IPS DF 6.9 (cell line): Measurements from ENCODE around the gene DCST2.
A peak's percentile ranks its signal among the peaks of the same experiment; 100 is the strongest.

ENCODE experiments used
- DNase-seq: peaks from one replicate; pipeline ENCODE4 v3.0.0-alpha.2; 2013; ENCODE audit warnings: low read depth, low spot score
- H3K27ac ChIP-seq: one replicate; pipeline ENCODE4 v1.5.1; 2013; ENCODE audit warnings: low read length, control low read depth
- H3K27me3 ChIP-seq: 2 replicates; pipeline ENCODE4 v1.6.1; 2013; ENCODE audit warnings: mild to moderate bottlenecking, low read length; ENCODE audit not compliant: control insufficient read depth, insufficient read depth
- H3K36me3 ChIP-seq: 2 replicates; pipeline ENCODE4 v1.6.1; 2013; ENCODE audit warnings: low read length; ENCODE audit not compliant: control insufficient read depth, insufficient read depth
- H3K4me1 ChIP-seq: 2 replicates; pipeline ENCODE4 v1.6.1; 2013; ENCODE audit warnings: low read length; ENCODE audit not compliant: control insufficient read depth, insufficient read depth
- H3K4me3 ChIP-seq: 2 replicates; pipeline ENCODE4 v1.5.1; 2013; ENCODE audit warnings: mild to moderate bottlenecking, low read length
- H3K9me3 ChIP-seq: 2 replicates; pipeline ENCODE4 v1.6.1; 2013; ENCODE audit warnings: low read length, inconsistent platforms; ENCODE audit not compliant: control insufficient read depth, insufficient read depth
- WGBS: extraction: QIAGEN DNeasy Blood & Tissue Kit; methylation state at CpG from one replicate; pipeline ENCODE4 v1.1.7; 2013; ENCODE audit warnings: mixed read lengths, missing lambda C conversion rate; ENCODE audit not compliant: insufficient read length, insufficient coverage; 5-methylcytosine and 5-hydroxymethylcytosine counted together

The DCST2 gene

DNA sequence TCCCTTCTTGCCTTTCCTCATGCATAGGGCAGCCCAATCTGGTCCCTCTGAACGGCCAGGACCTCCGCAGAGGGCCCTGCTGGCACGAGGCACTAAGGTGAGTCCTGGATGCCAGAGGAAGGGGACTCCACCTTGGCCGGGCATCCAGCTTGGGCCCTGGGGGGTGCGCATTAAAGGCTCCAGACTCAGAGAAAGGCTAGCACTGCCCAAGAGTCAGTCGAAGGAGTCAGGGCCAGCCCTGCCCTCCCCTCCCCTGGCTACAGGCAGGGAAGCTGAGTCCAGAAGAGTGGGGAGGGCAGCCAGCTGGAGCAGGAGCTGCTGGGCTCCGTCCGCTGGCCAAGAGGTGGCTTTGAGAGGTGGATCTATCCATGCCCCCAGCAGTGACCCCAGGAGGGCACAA is 27.2 kb upstream of the DCST2 start:
- Histone ChIP-seq H3K9me3 (no peaks in the 10 kb centered on the region), H3K4me1 (peaks cover 5% of the 10 kb centered on the region), H3K36me3 (peaks cover 3% of the 10 kb centered on the region; the same call in 1 of the 2 replicates), H3K27ac (no peak overlapping the region), H3K4me3 (no peak overlapping the region), H3K27me3 (no peaks in the 10 kb centered on the region)
- WGBS, result no CpG with 5 or more reads among the region's 8 CpGs
- DNase-seq, result no peak

GRCh38 chr1:155057788-155058211 is 24.2 kb upstream of the DCST2 start:
- no peak for DNase-seq
- Histone ChIP-seq H3K9me3 (no peaks in the 10 kb centered on the region), H3K4me1 (peaks cover 5% of the 10 kb centered on the region), H3K27ac (no peak overlapping the region), H3K4me3 (no peak overlapping the region), H3K36me3 (peaks cover 3% of the 10 kb centered on the region; the same call in 1 of the 2 replicates), H3K27me3 (no peaks in the 10 kb centered on the region)
- WGBS, result no CpG with 5 or more reads among the region's 13 CpGs

GRCh38 chr1:155057104-155057503 is 23.5 kb upstream of the DCST2 start:
- no CpG with 5 or more reads among the region's 8 CpGs for WGBS
- H3K36me3 ChIP-seq, result peaks cover 3% of the 10 kb centered on the region; the same call in 1 of the 2 replicates
- no peaks in the 10 kb centered on the region for H3K9me3 ChIP-seq
- peaks cover 3% of the 10 kb centered on the region; the same call in 1 of the 2 replicates for H3K27me3 ChIP-seq
- H3K27ac ChIP-seq, result no peak overlapping the region
- no peak overlapping the region for H3K4me3 ChIP-seq
- DNase-seq, result no peak
- H3K4me1 ChIP-seq, result peaks cover 6% of the 10 kb centered on the region

DNA sequence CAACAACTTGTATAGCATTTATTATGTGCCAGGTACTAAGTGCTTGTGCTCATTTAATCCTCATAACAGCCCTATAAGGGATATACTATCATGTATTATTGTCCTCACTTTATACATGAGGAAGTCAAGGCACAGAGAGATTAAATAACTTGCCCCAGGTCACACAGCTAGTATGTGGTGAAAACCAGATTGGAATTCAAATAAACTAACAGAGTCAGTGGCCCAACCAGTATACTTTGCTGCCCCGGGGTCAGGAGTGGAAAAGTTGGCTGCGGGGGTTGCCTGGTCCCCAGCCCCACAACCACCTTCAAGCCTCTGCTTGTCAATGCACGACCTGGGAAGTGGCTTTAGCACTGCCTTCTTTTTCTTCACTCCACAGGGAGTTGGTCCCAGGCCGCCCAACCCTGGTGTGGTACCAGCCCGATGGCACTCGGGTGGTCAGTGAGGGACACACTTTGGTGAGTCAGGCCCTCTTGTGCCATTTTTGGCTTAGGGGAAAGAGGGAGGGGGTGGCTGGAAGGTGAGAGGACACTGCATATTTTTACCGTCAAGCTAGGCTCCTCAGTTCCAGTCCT is 20.0 kb upstream of the DCST2 start:
- no peaks in the 10 kb centered on the region for H3K9me3 ChIP-seq
- H3K36me3 ChIP-seq, result peaks cover 3% of the 10 kb centered on the region; the same call in 1 of the 2 replicates
- no CpG with 5 or more reads among the region's 7 CpGs for WGBS
- no peak overlapping the region for H3K4me3 ChIP-seq
- peaks cover 5% of the 10 kb centered on the region; the same call in 1 of the 2 replicates for H3K27me3 ChIP-seq
- no peak for DNase-seq
- H3K27ac ChIP-seq, result no peak overlapping the region
- 0 out of 2 replicates have a peak, but pooled peaks cover 3% of the 10 kb centered on the region for H3K4me1 ChIP-seq

DNA sequence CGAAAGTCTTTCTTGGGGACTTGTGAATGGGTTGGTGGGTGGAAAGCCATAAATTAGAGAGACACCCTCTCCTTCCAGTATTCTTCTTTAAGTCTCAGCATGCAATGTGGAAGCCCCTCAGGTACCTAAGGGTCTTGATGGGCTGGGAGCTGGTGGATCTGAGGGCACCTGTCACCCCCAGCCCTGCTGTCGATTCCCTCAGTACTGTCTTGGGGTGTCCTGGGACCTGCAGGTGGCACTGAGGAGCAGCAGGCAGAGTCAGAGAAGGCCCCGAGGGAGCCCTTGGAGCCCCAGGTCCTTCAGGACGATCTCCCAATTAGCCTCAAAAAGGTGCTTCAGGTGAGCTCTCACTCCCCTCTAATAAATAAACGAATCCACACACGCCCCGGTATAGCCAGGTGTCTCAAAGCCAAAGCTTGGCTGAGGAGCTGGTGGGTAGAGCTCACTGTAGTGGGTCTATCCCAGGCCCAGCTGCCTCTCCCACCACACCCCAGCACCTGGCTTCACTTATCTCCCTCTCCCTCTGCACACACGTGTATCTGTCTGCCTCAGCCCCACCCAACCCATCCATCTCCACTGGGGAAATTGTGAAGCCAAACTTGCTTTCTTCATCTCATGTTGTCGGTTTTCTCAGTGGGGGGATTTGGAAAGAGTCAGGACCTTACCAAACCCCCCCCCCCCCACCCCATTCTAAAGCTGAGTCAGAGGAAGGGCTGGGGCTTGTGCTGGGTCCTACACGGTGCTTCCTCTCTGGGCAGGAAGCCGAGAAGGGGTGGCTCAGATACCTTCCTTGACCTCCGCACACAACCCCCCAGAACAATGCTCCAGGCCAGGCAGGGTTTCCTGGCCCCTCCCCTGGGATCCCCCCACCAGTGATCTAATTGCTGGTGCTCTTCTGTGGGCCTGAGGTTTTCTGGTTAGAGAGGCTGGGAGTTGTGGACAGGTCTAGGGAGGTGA is 19.1 kb upstream of the DCST2 start:
- no peak overlapping the region for H3K27ac ChIP-seq
- H3K36me3 ChIP-seq, result peaks cover 1% of the 10 kb centered on the region; the same call in 1 of the 2 replicates
- no peak for DNase-seq
- no CpG with 5 or more reads among the region's 12 CpGs for WGBS
- H3K27me3 ChIP-seq, result peaks cover 5% of the 10 kb centered on the region; the same call in 1 of the 2 replicates
- H3K4me3 ChIP-seq, result no peak overlapping the region
- H3K9me3 ChIP-seq, result no peaks in the 10 kb centered on the region
- 0 out of 2 replicates have a peak, but pooled peaks cover 3% of the 10 kb centered on the region for H3K4me1 ChIP-seq

- peak overlapping the region; percentile 54; the same call in 1 of the 2 replicates for H3K4me3 ChIP-seq
- H3K27me3 ChIP-seq, result peaks cover 5% of the 10 kb centered on the region; the same call in 1 of the 2 replicates
- no peak for DNase-seq
- H3K4me1 ChIP-seq, result 0 out of 2 replicates have a peak, but pooled peaks cover 3% of the 10 kb centered on the region
- WGBS, result no CpG with 5 or more reads among the region's 27 CpGs
- H3K27ac ChIP-seq, result no peak overlapping the region
- no peaks in the 10 kb centered on the region for H3K36me3 ChIP-seq
- no peaks in the 10 kb centered on the region for H3K9me3 ChIP-seq
Observed at GRCh38 chr1:155051777-155052398, 18.3 kb upstream of the DCST2 start.

- H3K27me3 ChIP-seq, result peaks cover 5% of the 10 kb centered on the region; the same call in 1 of the 2 replicates
- H3K4me3 ChIP-seq, result peak overlapping the region; percentile 54; the same call in 1 of the 2 replicates
- no peaks in the 10 kb centered on the region for H3K36me3 ChIP-seq
- WGBS, result no CpG with 5 or more reads among the region's 31 CpGs
- H3K27ac ChIP-seq, result no peak overlapping the region
- no peak for DNase-seq
- H3K4me1 ChIP-seq, result 0 out of 2 replicates have a peak, but pooled peaks cover 3% of the 10 kb centered on the region
- H3K9me3 ChIP-seq, result no peaks in the 10 kb centered on the region
Observed at GRCh38 chr1:155051342-155051776, 17.8 kb upstream of the DCST2 start.

- H3K4me3 ChIP-seq, result peak within 1 kb of the TSS; percentile 54
- no peak for DNase-seq
- H3K27ac ChIP-seq, result no peak within 1 kb of the TSS
- no peaks in the 10 kb centered on the region for H3K36me3 ChIP-seq
- 0 out of 2 replicates have a peak, but pooled peaks cover 3% of the 10 kb centered on the region for H3K4me1 ChIP-seq
- peaks cover 5% of the 10 kb centered on the region; the same call in 1 of the 2 replicates for H3K27me3 ChIP-seq
- no peaks in the 10 kb centered on the region for H3K9me3 ChIP-seq
- no CpG with 5 or more reads among the region's 99 CpGs for WGBS
Observed at GRCh38 chr1:155050560-155051341, 17.2 kb upstream of the DCST2 start, which contains the start of gene ADAM15. Gene ADAM15 (plus strand): TSS chr1:155051316. CDS start chr1:155051387, 71 bp downstream.

GRCh38 chr1:155049651-155050559 is 16.3 kb upstream of the DCST2 start:
- no peak for DNase-seq
- H3K27ac ChIP-seq, result no peak overlapping the region
- WGBS, result no CpG with 5 or more reads among the region's 10 CpGs

More at GRCh38 chr1:155049651-155050559, 16.3 kb upstream of the DCST2 start:
- Histone ChIP-seq H3K9me3 (no peaks in the 10 kb centered on the region), H3K4me1 (0 out of 2 replicates have a peak, but pooled peaks cover 3% of the 10 kb centered on the region), H3K36me3 (no peaks in the 10 kb centered on the region), H3K27me3 (peaks cover 5% of the 10 kb centered on the region; the same call in 1 of the 2 replicates), H3K4me3 (no peak overlapping the region; the same call in 1 of the 2 replicates)
